Measurements from ENCODE around the gene PHACTR3. TPM values are rescaled to one million over a fixed set of nuclear protein-coding genes. Genes with fewer than 3 reads are reported as not detected.

PHACTR3 gene
- total RNA-seq, 1 donor from 2014 or later: 0.06 TPM

DNA sequence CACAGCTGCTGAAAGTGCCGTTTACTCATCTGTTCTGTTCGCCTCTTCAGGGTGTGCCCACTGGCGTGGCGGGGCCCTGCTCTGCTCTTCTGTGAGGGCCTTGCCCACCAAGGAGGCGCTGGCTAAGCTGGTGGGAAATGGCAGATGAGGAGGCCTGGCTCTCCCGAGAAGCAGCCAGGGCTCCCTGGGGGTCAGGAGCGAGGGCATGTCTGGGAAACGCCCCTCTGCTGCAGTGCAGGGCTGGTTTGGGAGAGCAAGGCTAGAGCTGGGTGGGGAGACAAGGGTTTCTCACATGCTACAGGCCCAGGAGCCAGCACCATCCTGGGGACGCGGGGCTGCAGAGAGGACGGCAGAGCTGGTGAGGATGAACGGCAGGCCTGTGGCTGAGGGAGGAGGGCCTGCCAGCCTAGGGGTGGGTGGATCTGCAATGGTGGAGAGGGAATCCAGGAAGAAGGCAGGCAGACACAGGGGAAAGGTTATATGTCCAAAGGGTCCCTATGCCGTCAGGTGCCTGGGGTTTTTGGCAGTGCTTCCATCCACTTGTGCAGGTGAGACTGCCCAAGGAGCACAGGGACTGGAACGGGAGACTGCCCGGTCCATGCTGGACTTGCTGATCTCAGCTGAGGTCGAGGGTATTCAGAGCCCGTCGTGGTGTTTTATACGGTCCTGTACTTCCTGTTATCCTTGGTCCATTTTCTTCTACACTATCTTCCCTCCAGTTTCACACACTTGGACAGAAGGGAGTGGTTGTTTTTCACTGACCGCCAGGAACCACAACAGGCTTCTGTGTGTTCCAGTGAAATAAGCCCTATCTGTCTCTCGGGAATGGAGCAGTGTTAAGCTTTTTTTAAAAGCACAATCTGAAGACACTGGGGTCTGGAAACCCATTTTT lies 209.9 kb downstream of the PHACTR3 start:
- TF ChIP-seq, protein P1, sequence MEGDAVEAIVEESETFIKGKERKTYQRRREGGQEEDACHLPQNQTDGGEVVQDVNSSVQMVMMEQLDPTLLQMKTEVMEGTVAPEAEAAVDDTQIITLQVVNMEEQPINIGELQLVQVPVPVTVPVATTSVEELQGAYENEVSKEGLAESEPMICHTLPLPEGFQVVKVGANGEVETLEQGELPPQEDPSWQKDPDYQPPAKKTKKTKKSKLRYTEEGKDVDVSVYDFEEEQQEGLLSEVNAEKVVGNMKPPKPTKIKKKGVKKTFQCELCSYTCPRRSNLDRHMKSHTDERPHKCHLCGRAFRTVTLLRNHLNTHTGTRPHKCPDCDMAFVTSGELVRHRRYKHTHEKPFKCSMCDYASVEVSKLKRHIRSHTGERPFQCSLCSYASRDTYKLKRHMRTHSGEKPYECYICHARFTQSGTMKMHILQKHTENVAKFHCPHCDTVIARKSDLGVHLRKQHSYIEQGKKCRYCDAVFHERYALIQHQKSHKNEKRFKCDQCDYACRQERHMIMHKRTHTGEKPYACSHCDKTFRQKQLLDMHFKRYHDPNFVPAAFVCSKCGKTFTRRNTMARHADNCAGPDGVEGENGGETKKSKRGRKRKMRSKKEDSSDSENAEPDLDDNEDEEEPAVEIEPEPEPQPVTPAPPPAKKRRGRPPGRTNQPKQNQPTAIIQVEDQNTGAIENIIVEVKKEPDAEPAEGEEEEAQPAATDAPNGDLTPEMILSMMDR (conservative IDR thresholded peaks at IDR 0.05; ENCODE audit: low read depth, low read length): no peak
- no peak overlapping the region for H3K4me3 ChIP-seq (ENCODE audit: low read depth, low read length)
- DNase-seq (ENCODE audit: low read depth): no peak

DNA sequence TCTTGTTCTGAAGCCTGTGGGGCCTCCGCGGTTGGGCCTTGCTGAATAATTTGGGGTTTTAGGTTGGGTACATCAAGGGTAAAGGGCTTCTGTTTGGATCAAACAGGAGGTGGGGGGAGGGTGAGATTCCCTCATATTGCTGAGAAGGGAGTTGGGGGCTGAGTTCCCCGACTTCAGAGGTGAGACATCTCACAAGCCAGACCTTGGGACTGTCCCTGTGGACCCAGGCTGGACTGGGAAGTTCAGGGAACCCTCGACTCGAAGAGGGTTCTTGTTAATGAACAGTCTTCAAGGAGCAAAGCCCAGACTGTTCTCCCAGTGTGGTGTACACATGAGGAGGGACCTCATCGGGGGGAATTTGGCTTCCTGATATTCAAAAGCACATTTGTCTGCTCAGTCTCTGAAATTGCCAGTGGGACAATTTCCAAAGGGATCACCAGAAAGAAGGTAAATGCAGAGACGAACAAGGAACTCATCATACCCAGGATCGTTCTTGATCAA lies 210.6 kb downstream of the PHACTR3 start:
- no peak for DNase-seq (ENCODE audit: low read depth)
- no peak overlapping the region for H3K4me3 ChIP-seq (ENCODE audit: low read depth, low read length)
- TF ChIP-seq, protein P1 (conservative IDR thresholded peaks at IDR 0.05; ENCODE audit: low read depth, low read length): no peak

DNA sequence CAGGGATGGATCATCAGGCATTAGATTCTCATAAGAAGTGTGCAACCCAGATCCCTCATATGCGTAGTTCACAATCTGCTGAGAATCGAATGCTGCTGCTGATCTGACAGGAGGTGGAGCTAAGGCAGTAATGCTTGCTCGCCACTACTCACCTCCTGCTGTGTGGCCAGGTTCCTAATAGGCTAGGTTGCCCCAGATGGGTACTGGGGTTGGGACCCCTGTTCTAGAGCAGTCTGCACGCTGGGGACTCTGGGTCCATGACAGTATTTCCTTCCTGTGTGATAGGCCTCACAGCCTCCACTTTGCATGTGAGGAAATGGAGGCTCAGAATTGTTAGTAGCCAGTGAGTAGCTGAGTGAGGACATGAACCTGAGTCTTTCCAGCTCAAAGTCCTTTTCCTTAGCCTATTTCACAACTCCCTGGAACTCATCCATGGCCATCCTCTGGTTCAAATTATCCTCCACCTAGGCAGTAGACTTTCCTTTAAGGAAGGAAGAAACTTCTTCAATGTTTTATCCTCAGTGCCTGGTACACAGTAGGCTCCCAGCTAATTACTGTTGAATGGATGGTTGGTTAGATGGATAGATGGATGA lies 211.9 kb downstream of the PHACTR3 start:
- DNase-seq (ENCODE audit: low read depth): no peak
- TF ChIP-seq, protein P1 (conservative IDR thresholded peaks at IDR 0.05; ENCODE audit: low read depth, low read length): no peak

DNA sequence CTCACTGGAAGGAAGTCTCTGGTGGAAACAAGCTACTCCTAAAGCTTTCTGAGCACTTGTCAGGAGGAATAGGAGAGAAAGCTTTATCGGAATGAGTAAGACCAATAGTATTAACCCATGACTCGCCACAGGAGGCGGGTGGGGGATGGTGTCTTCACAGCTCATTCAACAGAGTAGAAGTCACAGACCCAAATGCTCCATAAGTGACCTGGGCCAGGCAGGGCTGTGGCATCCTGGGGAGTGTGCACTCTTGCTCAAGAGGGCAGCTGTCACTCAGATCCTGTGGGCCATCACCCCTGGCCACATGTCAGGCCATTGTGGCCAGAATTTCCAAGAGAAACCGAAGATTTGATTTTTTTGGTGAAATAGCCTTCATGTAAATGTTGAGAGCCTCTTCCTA lies 213.1 kb downstream of the PHACTR3 start:
- H3K4me3 ChIP-seq (ENCODE audit: low read depth, low read length): no peak overlapping the region
- no peak for DNase-seq (ENCODE audit: low read depth)
- TF ChIP-seq, protein P1 (conservative IDR thresholded peaks at IDR 0.05; ENCODE audit: low read depth, low read length): no peak

More for the DNA sequence above, 211.9 kb downstream of the PHACTR3 start:
- H3K4me3 ChIP-seq (ENCODE audit: low read depth, low read length): no peak overlapping the region

DNA sequence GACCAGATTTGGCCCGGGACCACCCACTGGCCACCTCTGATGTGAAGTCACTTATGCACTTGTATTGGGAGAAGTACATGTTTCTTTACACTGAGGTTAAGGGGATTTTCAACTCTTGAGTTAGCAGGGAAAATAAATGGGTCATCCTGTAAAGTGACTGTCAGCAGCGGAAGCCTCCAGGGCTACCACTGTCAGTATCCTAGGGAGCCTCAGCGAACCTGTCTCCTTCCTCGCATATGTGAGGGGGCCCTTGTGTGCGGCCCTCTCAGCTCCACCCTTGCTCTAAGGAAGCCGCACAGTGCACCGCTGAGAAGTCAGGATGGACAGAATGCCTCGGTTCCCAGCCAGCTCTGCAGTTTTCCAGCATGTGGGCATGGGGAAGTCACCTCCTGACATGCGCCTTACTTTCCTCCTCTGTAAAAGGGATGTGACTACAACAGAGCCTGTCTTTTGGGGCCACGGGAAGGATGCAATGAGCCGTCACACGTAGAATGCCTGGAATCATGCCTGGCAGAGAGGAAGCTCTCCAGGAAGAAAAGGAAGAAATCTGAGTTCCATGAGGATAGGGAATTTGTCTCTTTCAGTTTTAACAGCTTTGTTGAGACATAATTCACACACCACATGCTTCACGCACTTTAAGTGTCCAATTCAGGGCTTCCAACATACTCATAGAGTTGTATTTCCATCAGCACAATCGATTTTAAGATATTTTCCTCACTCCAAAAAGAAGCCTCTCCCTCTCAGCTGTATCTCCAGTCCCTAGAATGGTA lies 213.7 kb downstream of the PHACTR3 start:
- H3K4me3 ChIP-seq (ENCODE audit: low read depth, low read length): no peak overlapping the region
- TF ChIP-seq, protein P1 (conservative IDR thresholded peaks at IDR 0.05; ENCODE audit: low read depth, low read length): no peak
- no peak for DNase-seq (ENCODE audit: low read depth)

DNA sequence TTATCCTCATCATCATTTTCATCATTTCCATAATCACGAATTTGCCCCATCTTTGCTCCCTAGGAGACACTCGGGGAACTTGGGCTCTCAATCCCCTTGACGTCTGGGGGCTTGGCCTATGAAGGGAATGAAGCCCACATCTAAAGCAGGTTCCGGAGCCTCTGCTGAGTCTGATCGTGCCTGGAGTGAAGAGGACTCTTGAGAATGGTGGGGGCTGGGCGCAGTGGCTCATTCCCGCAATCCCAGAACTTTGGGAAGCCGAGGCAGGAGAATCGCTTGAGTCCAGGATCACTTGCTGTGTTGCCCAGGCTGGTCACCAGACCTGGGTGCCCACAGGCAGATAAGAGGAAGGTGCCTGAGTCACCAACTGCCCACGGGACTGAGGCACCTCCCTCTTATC lies 214.6 kb downstream of the PHACTR3 start:
- DNase-seq (ENCODE audit: low read depth): no peak
- TF ChIP-seq, protein P1 (conservative IDR thresholded peaks at IDR 0.05; ENCODE audit: low read depth, low read length): no peak
- H3K4me3 ChIP-seq (ENCODE audit: low read depth, low read length): no peak overlapping the region
